AG09309 (cell line): ENCODE results near the gene DOK1.

Experiments
- DNase-seq: peaks from one replicate; pipeline ENCODE4 v3.0.0-alpha.2; 2010; ENCODE audit warnings: low read depth
- H3K4me3 ChIP-seq: 2 replicates; pipeline ENCODE4 v1.5.1; 2011; ENCODE audit warnings: mild to moderate bottlenecking, low read depth, low read length, moderate library complexity; ENCODE audit not compliant: control insufficient read depth
- TF ChIP-seq, protein P1 (sequence below): IDR thresholded peaks from 2 replicates; pipeline ENCODE4 v1.5.1; 2011; ENCODE audit warnings: mild to moderate bottlenecking, low read depth, low read length, inconsistent platforms; ENCODE audit not compliant: insufficient read depth, control insufficient read depth; ENCODE audit errors: missing control alignments

DOK1 gene

GRCh38 chr2:74511104-74511989 is 43.2 kb upstream of the DOK1 start:
- H3K4me3 ChIP-seq: no peak overlapping the region
- TF ChIP-seq, protein P1, sequence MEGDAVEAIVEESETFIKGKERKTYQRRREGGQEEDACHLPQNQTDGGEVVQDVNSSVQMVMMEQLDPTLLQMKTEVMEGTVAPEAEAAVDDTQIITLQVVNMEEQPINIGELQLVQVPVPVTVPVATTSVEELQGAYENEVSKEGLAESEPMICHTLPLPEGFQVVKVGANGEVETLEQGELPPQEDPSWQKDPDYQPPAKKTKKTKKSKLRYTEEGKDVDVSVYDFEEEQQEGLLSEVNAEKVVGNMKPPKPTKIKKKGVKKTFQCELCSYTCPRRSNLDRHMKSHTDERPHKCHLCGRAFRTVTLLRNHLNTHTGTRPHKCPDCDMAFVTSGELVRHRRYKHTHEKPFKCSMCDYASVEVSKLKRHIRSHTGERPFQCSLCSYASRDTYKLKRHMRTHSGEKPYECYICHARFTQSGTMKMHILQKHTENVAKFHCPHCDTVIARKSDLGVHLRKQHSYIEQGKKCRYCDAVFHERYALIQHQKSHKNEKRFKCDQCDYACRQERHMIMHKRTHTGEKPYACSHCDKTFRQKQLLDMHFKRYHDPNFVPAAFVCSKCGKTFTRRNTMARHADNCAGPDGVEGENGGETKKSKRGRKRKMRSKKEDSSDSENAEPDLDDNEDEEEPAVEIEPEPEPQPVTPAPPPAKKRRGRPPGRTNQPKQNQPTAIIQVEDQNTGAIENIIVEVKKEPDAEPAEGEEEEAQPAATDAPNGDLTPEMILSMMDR: no peak
- DNase-seq: no peak

- TF ChIP-seq, protein P1: no peak
- no peak for DNase-seq
- H3K4me3 ChIP-seq: no peak overlapping the region
Observed at GRCh38 chr2:74512744-74513604, 41.5 kb upstream of the DOK1 start.

- no peak for DNase-seq
- H3K4me3 ChIP-seq: no peak overlapping the region; the same call in 1 of the 2 replicates
- TF ChIP-seq, protein P1: no peak
Observed at GRCh38 chr2:74513605-74514367, 40.7 kb upstream of the DOK1 start.

- DNase-seq: no peak
- no peak within 1 kb of the TSS; the same call in 1 of the 2 replicates for H3K4me3 ChIP-seq
- TF ChIP-seq, protein P1: no peak
Observed at GRCh38 chr2:74514368-74515270, 39.9 kb upstream of the DOK1 start, which contains the start of gene TLX2. TSS of gene TLX2 (plus strand) at chr2:74514450. CDS start at chr2:74514807, 357 bp downstream.

GRCh38 chr2:74515271-74515980 is 39.1 kb upstream of the DOK1 start:
- no peak for DNase-seq
- TF ChIP-seq, protein P1: no peak
- H3K4me3 ChIP-seq: no peak overlapping the region
